A673 (cell line): Measurements from ENCODE around the gene ZIM2. TPM values are rescaled to one million over a fixed set of nuclear protein-coding genes. Genes with fewer than 3 reads are reported as not detected.
A peak's percentile ranks its signal among the peaks of the same experiment; 100 is the strongest.

Source experiments
- Bru-seq: library from RNA; stranded (reverse); fragments of 400-500 nt; gene quantifications from one replicate; lab custom pipeline; 2021; lab: Mats Ljungman, UMichigan
- BruChase-seq, 2 experiments: library from RNA; stranded (reverse); fragments of 400-500 nt; gene quantifications; one replicate each; lab custom pipeline; 2021; lab: Mats Ljungman, UMichigan
- BruUV-seq: library from RNA; stranded (reverse); fragments of 400-500 nt; replicated peaks from 2 replicates; lab custom pipeline; 2021; lab: Mats Ljungman, UMichigan
- CTCF ChIA-PET: fragments of 300-600 bp; sonication (Branson Sonifier 250); formaldehyde crosslinking; loops from one replicate; lab custom pipeline; 2022; ENCODE audit warnings: antibody characterized with exemption; lab: Charles Lee
- POLR2A ChIA-PET: fragments of 300-600 bp; sonication (Branson Sonifier 250); formaldehyde crosslinking; loops from one replicate; lab custom pipeline; 2022; ENCODE audit warnings: antibody characterized with exemption; ENCODE audit not compliant: low non-redundant PET; lab: Charles Lee
- DNase-seq: peaks from one replicate; pipeline ENCODE4 v3.0.0-alpha.2; 2015; ENCODE audit warnings: low spot score
- H3K27ac ChIP-seq: fragments of 200-600 bp; sonication (generic); 2 replicates; pipeline ENCODE4 v1.5.1; 2016; ENCODE audit warnings: mixed run types, low read depth, mild to moderate bottlenecking, mixed read lengths, antibody characterized with exemption, low read length; ENCODE audit not compliant: poor library complexity, severe bottlenecking
- H3K27me3 ChIP-seq: fragments of 200-600 bp; sonication (generic); replicated peaks from 2 replicates; pipeline ENCODE4 v1.6.1; 2017; ENCODE audit warnings: mixed run types, low read depth, mild to moderate bottlenecking, mixed read lengths, antibody characterized with exemption, low read length; ENCODE audit not compliant: insufficient read depth, poor library complexity
- H3K36me3 ChIP-seq: fragments of 200-600 bp; sonication (generic); 2 replicates; pipeline ENCODE4 v1.6.1; 2016; ENCODE audit warnings: mixed run types, mild to moderate bottlenecking, mixed read lengths, antibody characterized with exemption, low read length; ENCODE audit not compliant: insufficient read depth, poor library complexity, severe bottlenecking
- H3K4me1 ChIP-seq: fragments of 200-600 bp; sonication (generic); 2 replicates; pipeline ENCODE4 v1.6.1; 2017; ENCODE audit warnings: mixed run types, mild to moderate bottlenecking, mixed read lengths, antibody characterized with exemption, low read length; ENCODE audit not compliant: insufficient read depth, poor library complexity, severe bottlenecking
- H3K4me3 ChIP-seq: fragments of 200-600 bp; sonication (generic); 2 replicates; pipeline ENCODE4 v1.5.1; 2016; ENCODE audit warnings: low read depth, mixed run types, mild to moderate bottlenecking, mixed read lengths, low read length; ENCODE audit not compliant: poor library complexity, severe bottlenecking
- H3K9me3 ChIP-seq: fragments of 200-600 bp; sonication (generic); 2 replicates; pipeline ENCODE4 v1.6.1; 2016; ENCODE audit warnings: mixed run types, low read depth, mild to moderate bottlenecking, mixed read lengths, antibody characterized with exemption, low read length; ENCODE audit not compliant: poor library complexity, severe bottlenecking
- EZH2 ChIP-seq: fragments of 200-600 bp; sonication (generic); IDR thresholded peaks from 2 replicates; pipeline ENCODE4 v1.6.1; 2017; ENCODE audit warnings: borderline replicate concordance, low read depth, mild to moderate bottlenecking, mixed read lengths, antibody characterized with exemption, low read length; ENCODE audit not compliant: poor library complexity, severe bottlenecking
- intact Hi-C: fragments of 100-400 bp; cut with micrococcal nuclease; formaldehyde crosslinking; loops from one replicate; pipeline ENCODE4 v1.10.0; 2022; ENCODE audit not compliant: unreplicated experiment
- long read RNA-seq: library from polyadenylated mRNA; stranded (forward); transcript quantifications from one replicate; pipeline ENCODE4 v2.0.0, GENCODE V29; 2022
- total RNA-seq: library from RNA; stranded (reverse); gene quantifications from 2 replicates; pipeline ENCODE4 v1.2.3, GENCODE V29; 2021
- TF ChIP-seq, protein P1 (sequence below): fragments of 300-800, 200-600 bp; sonication (generic); conservative IDR thresholded peaks from 2 replicates; pipeline ENCODE4 v1.5.1; 2017; ENCODE audit warnings: low read depth, mild to moderate bottlenecking, antibody characterized with exemption, low read length, moderate library complexity, mixed read lengths

Gene ZIM2
- 4.6 and 9.6 TPM in 2 replicates for total RNA-seq
- percentile 65 among the genes with signal in this experiment for Bru-seq, nascent RNA
- percentile 51 among the genes with signal in this experiment for BruChase-seq, experiment 1, labeled RNA remaining after a 2-hour chase
- BruChase-seq, experiment 2, labeled RNA remaining after a 6-hour chase, result percentile 40 among the genes with signal in this experiment
- long read RNA-seq, partial matches to known transcripts, result 0 of 53 reads
- long read RNA-seq, other reads (novel, unspliced or antisense), result 53 of 53 reads

DNA sequence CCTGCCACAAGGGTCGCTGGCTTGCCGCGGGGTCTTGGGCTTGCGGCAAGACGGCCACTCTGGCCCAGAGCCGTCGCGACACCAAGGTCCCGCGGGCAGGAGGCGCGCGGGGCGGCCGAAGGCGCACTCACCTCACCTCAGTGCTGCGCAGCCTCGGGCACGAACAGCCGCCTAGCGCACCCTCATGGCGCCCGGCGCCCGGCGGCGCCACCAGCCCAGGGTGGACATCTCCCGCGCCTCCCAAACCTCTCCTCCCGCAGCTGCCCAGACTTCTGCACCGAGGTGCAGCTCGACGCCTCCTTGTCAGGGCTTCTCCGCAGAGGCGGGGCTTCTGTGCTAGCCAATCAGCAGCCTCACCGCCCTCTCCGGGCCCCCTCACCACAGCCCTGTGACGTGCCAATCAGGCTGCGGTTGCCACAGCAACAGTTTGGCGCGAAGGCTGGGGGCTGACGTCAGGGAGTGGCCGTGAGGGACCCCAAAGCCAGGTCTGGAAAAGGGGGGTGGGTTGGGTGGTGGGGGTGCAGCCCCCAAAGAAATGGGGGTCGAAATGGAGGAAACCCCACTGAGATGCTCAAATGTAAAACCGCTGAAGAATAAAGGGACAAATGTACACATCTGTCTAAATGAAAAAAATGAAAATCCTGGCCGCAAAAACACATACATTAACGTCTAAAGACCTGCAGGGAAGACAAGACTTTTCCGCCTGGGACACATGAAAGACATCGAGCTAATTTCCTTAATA is at the start of gene ZIM2, which contains the start of gene PEG3:
ZIM2 (minus strand) TSS at position 276 of the 742 bp plus-strand sequence. CDS start 16,449 bp downstream, outside the sequence.
PEG3 (minus strand) TSS at position 276 of the 742 bp plus-strand sequence. CDS start 16,071 bp downstream, outside the sequence.
- H3K4me1 ChIP-seq, result peaks cover 3% of the 10 kb centered on the region
- TF ChIP-seq EZH2, result no peak
- TF ChIP-seq, protein P1, sequence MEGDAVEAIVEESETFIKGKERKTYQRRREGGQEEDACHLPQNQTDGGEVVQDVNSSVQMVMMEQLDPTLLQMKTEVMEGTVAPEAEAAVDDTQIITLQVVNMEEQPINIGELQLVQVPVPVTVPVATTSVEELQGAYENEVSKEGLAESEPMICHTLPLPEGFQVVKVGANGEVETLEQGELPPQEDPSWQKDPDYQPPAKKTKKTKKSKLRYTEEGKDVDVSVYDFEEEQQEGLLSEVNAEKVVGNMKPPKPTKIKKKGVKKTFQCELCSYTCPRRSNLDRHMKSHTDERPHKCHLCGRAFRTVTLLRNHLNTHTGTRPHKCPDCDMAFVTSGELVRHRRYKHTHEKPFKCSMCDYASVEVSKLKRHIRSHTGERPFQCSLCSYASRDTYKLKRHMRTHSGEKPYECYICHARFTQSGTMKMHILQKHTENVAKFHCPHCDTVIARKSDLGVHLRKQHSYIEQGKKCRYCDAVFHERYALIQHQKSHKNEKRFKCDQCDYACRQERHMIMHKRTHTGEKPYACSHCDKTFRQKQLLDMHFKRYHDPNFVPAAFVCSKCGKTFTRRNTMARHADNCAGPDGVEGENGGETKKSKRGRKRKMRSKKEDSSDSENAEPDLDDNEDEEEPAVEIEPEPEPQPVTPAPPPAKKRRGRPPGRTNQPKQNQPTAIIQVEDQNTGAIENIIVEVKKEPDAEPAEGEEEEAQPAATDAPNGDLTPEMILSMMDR, result no peak
- H3K27ac ChIP-seq, result peak within 1 kb of the TSS; percentile 95
- peaks cover 9% of the 10 kb centered on the region for H3K36me3 ChIP-seq
- no TSS peak for BruUV-seq
- no peaks in the 10 kb centered on the region for H3K9me3 ChIP-seq
- intact Hi-C loops, result no loop called here
- peak within 1 kb of the TSS; percentile 77 for H3K4me3 ChIP-seq
- ChIA-PET CTCF (interaction anchor here (0.5 kb wide), 1 partner anchor 1326 kb away, joined by 9 read pairs; no protein-coding TSS in a partner anchor), POLR2A (no interaction called here)
- DNase-seq, result peak; percentile 92
- H3K27me3 ChIP-seq, result no peaks in the 10 kb centered on the region

DNA sequence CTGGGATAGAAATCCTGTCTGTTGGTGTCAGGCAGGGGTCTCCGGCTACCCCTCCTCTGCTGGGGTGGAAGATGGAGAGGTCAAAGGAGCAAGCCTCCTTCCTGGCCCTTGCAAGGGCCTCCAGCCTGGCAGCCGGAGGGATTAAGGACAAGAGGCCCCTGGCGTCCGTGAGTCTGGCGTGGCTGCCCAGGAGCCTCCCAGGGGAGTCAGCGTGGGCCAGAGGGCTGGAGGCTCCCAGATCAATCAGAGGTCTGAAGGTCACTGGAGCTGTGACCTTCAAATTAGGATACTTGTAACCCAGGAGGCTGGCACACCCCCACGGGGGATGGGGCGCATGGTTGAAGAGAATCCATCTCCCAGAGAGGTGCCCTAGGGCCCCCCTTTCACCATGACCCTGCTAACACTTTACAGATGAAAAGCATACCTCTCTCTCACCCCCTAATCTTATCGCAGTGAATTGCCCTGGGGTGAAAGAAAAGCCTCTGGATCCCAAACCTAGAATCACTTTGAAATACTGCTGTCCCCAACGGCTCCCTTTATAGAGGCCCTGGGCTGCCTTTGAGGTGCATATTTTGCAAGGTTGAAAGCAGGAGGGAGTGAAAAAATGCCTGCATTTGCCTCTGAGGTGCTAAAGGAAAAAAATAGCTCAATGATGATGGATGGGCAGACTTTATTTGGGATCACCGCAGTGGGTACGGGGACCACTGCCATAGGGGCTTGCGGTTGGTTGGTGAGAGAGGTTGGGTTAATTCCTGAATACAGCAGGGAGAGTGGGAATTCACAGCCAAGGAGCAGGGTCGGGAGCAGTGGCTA is 44.9 kb upstream of the ZIM2 start:
- Histone ChIP-seq H3K4me3 (no peak overlapping the region), H3K4me1 (no peaks in the 10 kb centered on the region), H3K27ac (no peak overlapping the region), H3K27me3 (no peaks in the 10 kb centered on the region), H3K9me3 (peaks cover 8% of the 10 kb centered on the region), H3K36me3 (no peaks in the 10 kb centered on the region)
- TF ChIP-seq EZH2, result no peak
- TF ChIP-seq, protein P1, result no peak
- BruUV-seq, result no TSS peak
- DNase-seq, result no peak
- ChIA-PET CTCF (no interaction called here), POLR2A (no interaction called here)
- intact Hi-C loops, result no loop called here

DNA sequence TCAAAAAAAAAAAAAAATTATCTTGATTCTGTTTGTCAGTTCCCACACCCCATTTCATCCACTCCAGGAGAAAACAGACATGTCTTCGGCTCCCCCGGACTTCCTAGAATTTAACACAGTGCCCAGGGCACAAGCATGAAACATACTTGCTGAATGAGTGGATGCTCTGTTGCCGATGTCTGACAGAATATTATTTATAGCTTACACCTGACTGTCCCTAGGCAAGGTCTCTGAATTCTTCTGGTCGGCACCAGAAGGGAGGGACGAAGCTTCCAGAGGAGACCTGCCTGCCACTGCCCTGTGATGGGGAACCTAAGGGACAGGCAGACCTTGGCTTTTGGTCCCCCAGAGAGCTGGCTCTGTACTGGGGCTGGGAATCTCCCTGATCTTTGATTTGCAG is 43.9 kb upstream of the ZIM2 start:
- Histone ChIP-seq H3K36me3 (no peaks in the 10 kb centered on the region), H3K4me1 (no peaks in the 10 kb centered on the region), H3K9me3 (peaks cover 8% of the 10 kb centered on the region), H3K4me3 (no peak overlapping the region), H3K27ac (no peak overlapping the region), H3K27me3 (no peaks in the 10 kb centered on the region)
- CTCF ChIA-PET, result no interaction called here
- DNase-seq, result no peak
- intact Hi-C loops, result no loop called here
- POLR2A ChIA-PET, result no interaction called here
- no TSS peak for BruUV-seq
- no peak for TF ChIP-seq EZH2
- TF ChIP-seq, protein P1, result no peak
